SK-N-SH (cell line): ENCODE results near the gene EEF2K. TPM values are rescaled to one million over a fixed set of nuclear protein-coding genes. Genes with fewer than 3 reads are reported as not detected.

Experiments used
- CTCF ChIA-PET: fragments of 300-600, 350-600 bp; formaldehyde crosslinking; extraction: SDS; loops from one replicate; lab custom pipeline; 2021; lab: Yijun Ruan, JAX
- POLR2A ChIA-PET: fragments of 350-600 bp; sonication (Branson Sonifier 250); formaldehyde crosslinking; extraction: SDS; loops from one replicate; lab custom pipeline; 2020; ENCODE audit warnings: antibody characterized with exemption, inconsistent platforms; lab: Yijun Ruan, JAX
- DNase-seq: peaks from one replicate; pipeline ENCODE4 v3.0.0; 2012
- H2AFZ ChIP-seq: fragments of 200-600 bp; sonication (generic); 2 replicates; pipeline ENCODE4 v1.8.1; 2016; ENCODE audit warnings: antibody characterized with exemption, mild to moderate bottlenecking, low read depth
- H3F3A ChIP-seq: fragments of 200-600 bp; sonication (generic); replicated peaks from 2 replicates; pipeline ENCODE3; 2016; ENCODE audit warnings: antibody characterized with exemption, mild to moderate bottlenecking; ENCODE audit not compliant: insufficient read depth
- H3K27ac ChIP-seq, 2 experiments: fragments of 200-500 bp in 1 of 2; fragments of 200-600 bp in 1 of 2; sonication (Bioruptor generic) in 1 of 2; sonication (generic), shearing (Covaris generic) in 1 of 2; 2 replicates each; pipeline versions ENCODE4 v1.5.1 to v1.6.1; 2014 to 2016; ENCODE audit warnings: low read depth in 2 of 2, inconsistent platforms in 1 of 2, low read length in 1 of 2, mild to moderate bottlenecking in 1 of 2, mixed read lengths in 1 of 2
- H3K27me3 ChIP-seq: fragments of 200-600 bp; sonication (generic), shearing (Covaris generic); 2 replicates; pipeline ENCODE4 v1.6.1; 2016; ENCODE audit warnings: mixed run types; ENCODE audit not compliant: insufficient read depth
- H3K36me3 ChIP-seq, 2 experiments: fragments of 200-500 bp in 1 of 2; fragments of 200-600 bp in 1 of 2; sonication (Bioruptor generic) in 1 of 2; sonication (generic) in 1 of 2; replicated peaks in 1 of 2; 2 replicates each; pipeline versions ENCODE3 to v1.5.1; 2014 to 2016; ENCODE audit warnings: low read length in 1 of 2, mild to moderate bottlenecking in 1 of 2; ENCODE audit not compliant: insufficient read depth in 2 of 2, control insufficient read depth in 1 of 2
- H3K4me1 ChIP-seq, 2 experiments: fragments of 200-500 bp in 1 of 2; fragments of 200-600 bp in 1 of 2; sonication (Bioruptor generic) in 1 of 2; sonication (generic), shearing (Covaris generic) in 1 of 2; 2 replicates each; pipeline versions ENCODE4 v1.5.1 to v1.6.1; 2014 to 2016; ENCODE audit warnings: low read depth in 1 of 2, low read length in 1 of 2, mixed run types in 1 of 2; ENCODE audit not compliant: insufficient read depth in 2 of 2, control insufficient read depth in 1 of 2
- H3K4me2 ChIP-seq: fragments of 200-600 bp; sonication (generic), shearing (Covaris generic); 2 replicates; pipeline ENCODE4 v1.6.1; 2017; ENCODE audit warnings: mixed run types
- H3K4me3 ChIP-seq, 2 experiments: fragments of 200-500 bp in 1 of 2; fragments of 200-600 bp in 1 of 2; sonication (Bioruptor generic) in 1 of 2; sonication (generic), shearing (Covaris generic) in 1 of 2; 2 replicates each; pipeline versions ENCODE4 v1.5.1 to v1.8.1; 2014 to 2016; ENCODE audit warnings: low read depth in 2 of 2, inconsistent platforms in 1 of 2, low read length in 1 of 2, mild to moderate bottlenecking in 1 of 2, mixed read lengths in 1 of 2, moderate library complexity in 1 of 2
- H3K79me2 ChIP-seq: fragments of 200-600 bp; sonication (generic); 2 replicates; pipeline ENCODE4 v1.8.1; 2017; ENCODE audit warnings: mild to moderate bottlenecking; ENCODE audit not compliant: insufficient read depth
- H3K9ac ChIP-seq: fragments of 200-600 bp; sonication (generic); 2 replicates; pipeline ENCODE4 v1.6.1; 2017; ENCODE audit warnings: mixed run types
- H3K9me2 ChIP-seq: fragments of 200-600 bp; sonication (generic); 2 replicates; pipeline ENCODE4 v1.6.1; 2017; ENCODE audit warnings: mixed run types
- H3K9me3 ChIP-seq: fragments of 200-600 bp; sonication (generic); 2 replicates; pipeline ENCODE4 v1.6.1; 2017; ENCODE audit warnings: mixed run types, mild to moderate bottlenecking, moderate library complexity
- H4K20me1 ChIP-seq: fragments of 200-600 bp; sonication (generic); 2 replicates; pipeline ENCODE4 v1.6.1; 2017; ENCODE audit warnings: mild to moderate bottlenecking, mixed run types; ENCODE audit not compliant: insufficient read depth
- EP300 ChIP-seq, 2 experiments: IDR thresholded peaks; 2 replicates each; pipeline versions ENCODE4 v1.4.0 to v1.6.1; 2012; ENCODE audit warnings: borderline replicate concordance in 1 of 2, low read depth in 1 of 2, low read length in 1 of 2
- EZH2phosphoT487 ChIP-seq: fragments of 200-600 bp; sonication (generic); IDR thresholded peaks from 2 replicates; pipeline ENCODE4 v1.6.1; 2017; ENCODE audit warnings: low read depth, mixed run types, mild to moderate bottlenecking, antibody characterized with exemption, moderate library complexity, borderline replicate concordance
- FOXM1 ChIP-seq: IDR thresholded peaks from 2 replicates; pipeline ENCODE4 v1.4.0; 2012; ENCODE audit warnings: low read depth, mild to moderate bottlenecking
- GABPA ChIP-seq: IDR thresholded peaks from 2 replicates; pipeline ENCODE4 v1.4.0; 2012; ENCODE audit warnings: low read depth, mild to moderate bottlenecking
- IRF3 ChIP-seq: fragments of 150-350 bp; IDR thresholded peaks from 2 replicates; pipeline ENCODE4 v1.6.1; 2016; ENCODE audit warnings: mild to moderate bottlenecking, low read depth, low read length
- JUND ChIP-seq: IDR thresholded peaks from 2 replicates; pipeline ENCODE4 v1.4.0; 2012
- MEF2A ChIP-seq: IDR thresholded peaks from 2 replicates; pipeline ENCODE4 v1.4.0; 2012; ENCODE audit warnings: low read depth, borderline replicate concordance
- MXI1 ChIP-seq: IDR thresholded peaks from 2 replicates; pipeline ENCODE4 v1.6.1; 2012; ENCODE audit warnings: mild to moderate bottlenecking, low read depth, low read length, improper control_type of control experiment
- NFIC ChIP-seq: IDR thresholded peaks from 2 replicates; pipeline ENCODE4 v1.4.0; 2012; ENCODE audit warnings: borderline replicate concordance
- POLR2AphosphoS5 ChIP-seq: IDR thresholded peaks from 2 replicates; pipeline ENCODE4 v1.6.1; 2012; ENCODE audit warnings: low read depth, low read length
- RAD21 ChIP-seq: IDR thresholded peaks from 2 replicates; pipeline ENCODE4 v1.6.1; 2012; ENCODE audit warnings: mild to moderate bottlenecking, low read length
- RCOR1 ChIP-seq: fragments of 150-350 bp; IDR thresholded peaks from 2 replicates; pipeline ENCODE4 v1.6.1; 2017; ENCODE audit warnings: antibody characterized with exemption, low read length
- RFX5 ChIP-seq: IDR thresholded peaks from 2 replicates; pipeline ENCODE4 v1.6.1; 2012; ENCODE audit warnings: mild to moderate bottlenecking, improper control_type of control experiment, low read length
- TCF12 ChIP-seq: IDR thresholded peaks from 2 replicates; pipeline ENCODE4 v1.4.0; 2012
- USF2 ChIP-seq: fragments of 150-350 bp; IDR thresholded peaks from 2 replicates; pipeline ENCODE4 v1.6.1; 2017; ENCODE audit warnings: antibody characterized with exemption, low read length, low read depth, borderline replicate concordance
- YY1 ChIP-seq: IDR thresholded peaks from 2 replicates; pipeline ENCODE4 v1.4.0; 2012; ENCODE audit warnings: low read depth, mild to moderate bottlenecking
- WGBS: methylation state at CpG from one replicate; pipeline ENCODE4 v1.1.6; 2017; ENCODE audit warnings: low lambda C conversion rate; 5-methylcytosine and 5-hydroxymethylcytosine counted together
- polyA plus RNA-seq, 3 experiments: library from polyadenylated mRNA; depleted of rRNA; stranded (reverse); fragments of >200 nt; gene quantifications; 2 replicates each; pipeline ENCODE4 v1.2.3, GENCODE V29; 2012
- TF ChIP-seq, protein P1 (sequence below): fragments of 200-600 bp; sonication (generic); IDR thresholded peaks from 2 replicates; pipeline ENCODE4 v1.6.1; 2017; ENCODE audit warnings: antibody characterized with exemption, mild to moderate bottlenecking, moderate library complexity
- TF ChIP-seq, protein P2 (sequence below): IDR thresholded peaks from 2 replicates; pipeline ENCODE4; 2012

EEF2K gene
- polyA plus RNA-seq, 1 of the 3 experiments (the other 2 are of a cell fraction) = 8.0 TPM

- no peak for DNase-seq
- no peak overlapping the region for H3K4me3 ChIP-seq
- WGBS = 100% methylated on average over 4 of the region's 4 CpGs
- H3K9ac ChIP-seq = no peak overlapping the region
- H3K9me2 ChIP-seq = no peaks in the 10 kb centered on the region
- H3K9me3 ChIP-seq = no peaks in the 10 kb centered on the region
- H3K36me3 ChIP-seq = peaks cover 18 to 61% of the 10 kb centered on the region in 2 experiments
- H3K79me2 ChIP-seq = no peaks in the 10 kb centered on the region
- no peaks in the 10 kb centered on the region for H3K27me3 ChIP-seq
- H3F3A ChIP-seq = no peaks in the 10 kb centered on the region
- H3K4me1 ChIP-seq = no peaks in the 10 kb centered on the region
- no peak overlapping the region for H3K27ac ChIP-seq
- no peaks in the 10 kb centered on the region for H4K20me1 ChIP-seq
- no peak overlapping the region for H3K4me2 ChIP-seq
- POLR2A ChIA-PET = no interaction called here
- CTCF ChIA-PET = interaction anchor here (0.6 to 7.0 kb wide), 3 partner anchors 10 to 123 kb away, joined by 3 to 34 read pairs (median 24); no protein-coding TSS in a partner anchor
- no peak overlapping the region for H2AFZ ChIP-seq
- TF ChIP-seq USF2 (no peak), NFIC (no peak), TCF12 (no peak), YY1 (no peak), EZH2phosphoT487 (no peak), GABPA (no peak)
- TF ChIP-seq, protein P1, sequence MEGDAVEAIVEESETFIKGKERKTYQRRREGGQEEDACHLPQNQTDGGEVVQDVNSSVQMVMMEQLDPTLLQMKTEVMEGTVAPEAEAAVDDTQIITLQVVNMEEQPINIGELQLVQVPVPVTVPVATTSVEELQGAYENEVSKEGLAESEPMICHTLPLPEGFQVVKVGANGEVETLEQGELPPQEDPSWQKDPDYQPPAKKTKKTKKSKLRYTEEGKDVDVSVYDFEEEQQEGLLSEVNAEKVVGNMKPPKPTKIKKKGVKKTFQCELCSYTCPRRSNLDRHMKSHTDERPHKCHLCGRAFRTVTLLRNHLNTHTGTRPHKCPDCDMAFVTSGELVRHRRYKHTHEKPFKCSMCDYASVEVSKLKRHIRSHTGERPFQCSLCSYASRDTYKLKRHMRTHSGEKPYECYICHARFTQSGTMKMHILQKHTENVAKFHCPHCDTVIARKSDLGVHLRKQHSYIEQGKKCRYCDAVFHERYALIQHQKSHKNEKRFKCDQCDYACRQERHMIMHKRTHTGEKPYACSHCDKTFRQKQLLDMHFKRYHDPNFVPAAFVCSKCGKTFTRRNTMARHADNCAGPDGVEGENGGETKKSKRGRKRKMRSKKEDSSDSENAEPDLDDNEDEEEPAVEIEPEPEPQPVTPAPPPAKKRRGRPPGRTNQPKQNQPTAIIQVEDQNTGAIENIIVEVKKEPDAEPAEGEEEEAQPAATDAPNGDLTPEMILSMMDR = no peak
- TF ChIP-seq, protein P2, sequence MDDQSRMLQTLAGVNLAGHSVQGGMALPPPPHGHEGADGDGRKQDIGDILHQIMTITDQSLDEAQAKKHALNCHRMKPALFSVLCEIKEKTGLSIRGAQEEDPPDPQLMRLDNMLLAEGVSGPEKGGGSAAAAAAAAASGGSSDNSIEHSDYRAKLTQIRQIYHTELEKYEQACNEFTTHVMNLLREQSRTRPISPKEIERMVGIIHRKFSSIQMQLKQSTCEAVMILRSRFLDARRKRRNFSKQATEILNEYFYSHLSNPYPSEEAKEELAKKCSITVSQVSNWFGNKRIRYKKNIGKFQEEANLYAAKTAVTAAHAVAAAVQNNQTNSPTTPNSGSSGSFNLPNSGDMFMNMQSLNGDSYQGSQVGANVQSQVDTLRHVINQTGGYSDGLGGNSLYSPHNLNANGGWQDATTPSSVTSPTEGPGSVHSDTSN = no peak
Measured at GRCh38 chr16:22311520-22311919, 105.4 kb downstream of the EEF2K start.

- Histone ChIP-seq H3K27ac (no peak overlapping the region), H4K20me1 (no peaks in the 10 kb centered on the region), H3K27me3 (no peaks in the 10 kb centered on the region), H3K9me3 (no peaks in the 10 kb centered on the region), H3K4me3 (no peak overlapping the region), H2AFZ (no peak overlapping the region), H3F3A (no peaks in the 10 kb centered on the region), H3K9me2 (no peaks in the 10 kb centered on the region), H3K4me2 (no peak overlapping the region), H3K9ac (no peak overlapping the region), H3K79me2 (no peaks in the 10 kb centered on the region), H3K4me1 (no peaks in the 10 kb centered on the region), H3K36me3 (peaks cover 21 to 56% of the 10 kb centered on the region in 2 experiments)
- WGBS = 95% methylated on average over 18 of the region's 23 CpGs
- no peak for DNase-seq
- CTCF ChIA-PET = interaction anchor here (5.3 to 7.0 kb wide), 2 partner anchors 8 to 13 kb away, joined by 24 to 34 read pairs; no protein-coding TSS in a partner anchor
- POLR2A ChIA-PET = no interaction called here
- TF ChIP-seq TCF12 (no peak), GABPA (no peak), IRF3 (no peak), RAD21 (no peak), MXI1 (no peak), RCOR1 (no peak), MEF2A (no peak), EP300 (IDR thresholded peaks at IDR 0.05; ENCODE audit: borderline replicate concordance in 1 of 2, low read depth in 1 of 2, low read length in 1 of 2) (no peak), RFX5 (no peak), POLR2AphosphoS5 (no peak), FOXM1 (no peak), JUND (no peak)
- TF ChIP-seq, protein P1 = no peak
Measured at GRCh38 chr16:22312897-22313781, 107.1 kb downstream of the EEF2K start.
